GM21825 (cell line): ENCODE results near the gene CCDC81.

Experiments used
- ATAC-seq: cut with Tn5 transposase; IDR thresholded peaks from one replicate; pipeline ENCODE4 v1.9.1; 2021; ENCODE audit warnings: mild to moderate bottlenecking, moderate library complexity; ENCODE audit not compliant: unreplicated experiment

The CCDC81 gene

DNA sequence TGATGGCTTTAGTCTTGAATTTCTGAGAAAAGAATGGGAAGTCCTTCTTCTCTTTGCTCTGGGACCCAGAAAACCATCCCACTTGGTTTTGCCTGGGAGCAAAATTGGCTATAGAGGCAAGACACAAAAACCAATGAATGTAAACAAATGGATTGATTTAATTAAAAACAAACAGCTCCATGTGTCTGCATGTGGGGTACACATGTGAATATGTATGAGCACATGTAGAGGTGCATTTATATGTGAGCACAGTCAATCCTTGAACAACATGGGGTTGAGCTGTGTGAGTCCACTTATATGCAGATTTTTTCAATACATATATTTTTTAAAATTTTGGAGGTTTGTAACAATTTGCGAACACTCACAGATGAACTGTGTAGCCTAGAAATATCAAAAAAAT, 87.2 kb downstream of the CCDC81 start:
- ATAC-seq: no peak

DNA sequence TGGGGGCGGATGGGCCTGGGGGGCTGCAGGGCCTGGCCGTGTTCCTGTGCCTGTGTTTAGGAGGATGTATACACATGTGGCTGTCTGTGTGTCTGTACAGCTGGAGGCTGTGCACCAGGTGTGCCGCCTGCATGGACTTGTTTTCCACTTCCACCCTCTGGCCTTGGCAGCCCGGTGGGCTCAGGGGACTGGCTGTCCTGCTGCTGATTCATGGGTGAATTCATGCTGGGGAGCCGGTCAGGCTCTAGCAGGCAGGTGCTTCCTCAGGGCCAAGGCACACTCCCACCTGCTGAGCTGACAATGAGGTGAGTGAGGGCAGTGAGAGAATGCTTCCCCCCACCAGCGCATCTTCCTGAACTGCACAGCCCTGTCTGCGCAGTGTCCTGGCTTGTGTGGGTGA, 88.4 kb downstream of the CCDC81 start:
- ATAC-seq: no peak

DNA sequence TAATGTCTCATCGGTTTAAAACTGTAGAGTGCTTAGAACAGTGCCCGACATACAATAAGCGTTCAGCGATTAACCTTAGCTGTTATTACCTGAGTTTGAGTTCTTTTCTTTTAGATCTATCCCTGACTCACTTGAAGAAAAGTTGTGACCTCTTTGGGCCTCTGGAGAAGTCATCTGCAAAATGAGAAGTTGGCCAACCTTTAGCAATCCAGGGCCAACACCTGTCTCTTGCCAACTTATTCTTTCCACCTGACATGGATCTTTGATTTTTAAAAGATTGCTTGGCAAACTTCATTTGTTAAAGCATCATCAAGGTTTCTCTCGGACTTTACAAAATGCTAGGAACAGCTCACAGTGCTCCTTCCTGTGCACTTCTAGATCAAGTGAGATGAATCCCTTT, 89.3 kb downstream of the CCDC81 start:
- ATAC-seq: no peak

DNA sequence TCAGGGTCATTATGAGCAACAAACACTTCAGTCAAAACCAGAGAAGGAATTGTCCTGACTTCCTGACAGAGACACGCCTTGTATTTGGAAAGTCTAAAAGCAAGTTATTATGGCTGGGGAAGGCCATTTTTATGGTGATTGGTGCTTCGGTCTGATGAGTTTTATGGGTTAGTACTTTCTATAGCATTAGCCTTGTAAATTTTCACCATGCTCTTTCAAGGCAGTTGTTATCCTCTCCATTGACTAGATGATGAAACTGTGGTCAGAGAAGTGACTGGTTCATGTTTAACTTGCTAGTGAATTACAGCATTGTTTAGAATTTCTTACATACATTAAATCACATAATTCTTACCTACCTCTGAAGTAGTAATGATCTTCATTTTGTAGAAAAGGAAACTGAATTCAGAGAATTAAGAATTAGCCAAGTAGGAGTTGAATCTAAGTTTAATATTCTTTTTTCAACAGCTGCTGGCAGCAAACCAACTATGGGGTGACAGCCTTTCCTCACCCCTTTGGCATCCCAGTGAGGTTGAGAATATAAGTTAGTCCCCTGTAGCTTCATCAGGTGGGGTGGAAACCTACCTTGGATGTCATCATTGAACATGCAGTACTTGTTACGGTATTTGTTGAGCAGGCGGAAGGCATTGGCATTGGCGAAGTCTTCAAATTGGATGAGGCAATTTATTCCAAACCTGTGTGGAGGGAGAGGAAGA, 90.0 kb downstream of the CCDC81 start:
- ATAC-seq: no peak

DNA sequence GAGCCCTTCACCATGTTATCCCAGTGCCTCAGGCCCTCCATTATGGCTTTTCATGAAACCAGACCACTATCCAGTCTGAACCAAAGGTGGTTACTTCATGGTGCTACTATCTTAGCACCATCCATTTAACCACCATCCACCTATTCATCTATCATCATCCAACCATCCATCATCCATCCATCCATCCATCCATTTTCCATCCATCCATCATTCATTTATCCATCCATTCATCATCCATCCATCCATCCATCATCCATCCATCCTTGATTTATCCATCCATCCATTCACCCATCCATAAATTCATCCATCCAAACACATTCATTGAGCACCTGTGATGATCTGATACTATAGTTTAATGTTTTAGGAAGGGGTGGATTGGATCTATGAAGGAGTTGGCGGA, 93.5 kb downstream of the CCDC81 start:
- no peak for ATAC-seq

DNA sequence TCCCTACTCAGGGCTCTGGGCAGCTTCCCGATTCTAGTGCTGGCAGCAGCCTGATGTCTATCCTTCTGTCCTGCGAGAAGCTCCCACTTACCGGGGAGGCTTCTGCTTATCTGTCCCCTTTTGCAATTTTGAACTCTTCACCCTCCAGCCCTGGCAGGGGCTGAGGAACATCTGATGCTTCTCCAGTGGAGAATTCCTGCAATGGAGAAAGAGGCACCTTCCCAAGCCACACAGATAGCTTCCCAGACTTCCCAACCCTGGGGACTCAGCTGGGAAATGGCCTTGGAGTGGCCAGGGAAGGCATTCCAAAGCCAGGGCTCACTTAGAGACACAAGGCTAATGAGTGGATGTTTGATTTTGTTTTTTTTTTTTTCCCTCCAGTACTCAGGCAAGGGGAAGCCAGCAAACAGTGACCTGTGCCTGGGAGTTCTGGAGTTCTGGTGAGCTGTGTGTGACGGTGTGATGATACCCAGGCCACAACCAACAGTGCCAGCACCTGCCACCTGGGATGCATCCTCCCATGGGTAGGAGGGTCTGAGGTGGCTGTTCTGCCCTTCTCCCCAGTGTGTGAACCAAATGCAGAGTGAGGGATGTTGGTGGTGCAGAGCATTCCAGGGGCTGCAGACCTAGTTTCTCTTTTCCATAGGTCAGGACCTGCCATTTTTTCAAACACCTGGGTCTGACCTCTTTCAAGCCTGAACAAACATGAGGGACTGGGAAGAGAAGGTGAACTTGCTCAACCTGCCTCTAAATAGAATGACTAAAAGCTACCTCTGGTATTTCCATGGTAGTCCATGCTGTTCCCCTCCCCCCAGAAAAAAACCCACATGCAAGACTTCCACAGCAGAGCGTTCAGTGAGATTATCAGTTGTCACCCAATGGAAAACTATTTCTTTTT, 95.1 kb downstream of the CCDC81 start:
- no peak for ATAC-seq
